Lung (tissue), 12 donors: ENCODE results near the gene PCGF6. TPM values are rescaled to one million over a fixed set of nuclear protein-coding genes. Genes with fewer than 3 reads are reported as not detected.
"Not testable (repeated sequence)": the region's sequence is repeated elsewhere in the genome, so short reads cannot be mapped to it uniquely, and the experiment has no call there.

ENCODE experiments used
- ATAC-seq: fragments of 200-7000 bp; cut with Tn5 transposase; one replicate; pipeline ENCODE4 v1.9.1; 2020; ENCODE audit warnings: moderate number of reproducible peaks; ENCODE audit not compliant: insufficient read depth, low FRiP score
- DNase-seq, 3 donors: peaks; one replicate each; pipeline ENCODE4 v3.0.0-alpha.2; 2013 to 2017
- H3K27ac ChIP-seq, 2 donors: one replicate each; pipeline ENCODE4 v1.5.1; 2013; ENCODE audit warnings: mild to moderate bottlenecking in 2 of 2, moderate library complexity in 2 of 2, control low read depth in 1 of 2, inconsistent platforms in 1 of 2, low read depth in 1 of 2, low read length in 1 of 2
- H3K27me3 ChIP-seq, 3 donors: one replicate each; pipeline ENCODE4 v1.5.1; 2013; ENCODE audit warnings: low read length in 2 of 3; ENCODE audit not compliant: control insufficient read depth in 3 of 3, insufficient read depth in 3 of 3
- H3K36me3 ChIP-seq, 4 donors: one replicate each; pipeline ENCODE4 v1.5.1; 2013; ENCODE audit warnings: low read length in 4 of 4, mild to moderate bottlenecking in 1 of 4, moderate library complexity in 1 of 4; ENCODE audit not compliant: control insufficient read depth in 4 of 4, insufficient read depth in 4 of 4
- H3K4me1 ChIP-seq, 5 donors: one replicate each; pipeline ENCODE4 v1.5.1; 2013; ENCODE audit warnings: low read length in 5 of 5, mild to moderate bottlenecking in 2 of 5, moderate library complexity in 1 of 5; ENCODE audit not compliant: control insufficient read depth in 5 of 5, insufficient read depth in 5 of 5
- H3K4me3 ChIP-seq: one replicate; pipeline ENCODE4 v1.5.1; 2013; ENCODE audit warnings: mild to moderate bottlenecking, control low read depth, moderate library complexity
- H3K9ac ChIP-seq, 2 donors: one replicate each; pipeline ENCODE4 v1.5.1; 2013; ENCODE audit warnings: low read length in 2 of 2, control low read depth in 1 of 2; ENCODE audit not compliant: insufficient read depth in 1 of 2
- H3K9me3 ChIP-seq, 4 donors: one replicate each; pipeline ENCODE4 v1.5.1; 2013; ENCODE audit warnings: low read length in 3 of 4, mild to moderate bottlenecking in 1 of 4, moderate library complexity in 1 of 4; ENCODE audit not compliant: control insufficient read depth in 4 of 4, insufficient read depth in 3 of 4
- WGBS, 2 donors: extraction: QIAGEN DNeasy Blood & Tissue Kit; methylation state at CpG; one replicate each; pipeline ENCODE4 v1.1.7; 2013; 5-methylcytosine and 5-hydroxymethylcytosine counted together
- polyA plus RNA-seq, 2 donors: library from polyadenylated mRNA; stranded (reverse); fragments of 200-250 nt; gene quantifications; one replicate each; pipeline ENCODE4 v1.2.1, GENCODE V29; 2013
- total RNA-seq, 2 donors: library from RNA; depleted of rRNA in 1 of 2; stranded (reverse); fragments of >200 nt in 1 of 2; gene quantifications; one replicate each; pipeline ENCODE4 v1.2.1, GENCODE V29; 2014 to 2021
- TF ChIP-seq, protein P1 (sequence below): IDR thresholded peaks from 2 replicates; pipeline ENCODE4 v1.5.1; 2012; ENCODE audit warnings: mild to moderate bottlenecking; ENCODE audit errors: control extremely low read depth, extremely low read depth
- donor health status: control.
- donor health status: control.
- donor health status: Bipolar disorder and iron deficiency.
- donor health status: healthy.
- donor health status: DM: yes; HTN: yes; CAD: no.

PCGF6 gene
- total and polyA plus RNA-seq, 4 donors = 5.2 to 7.7 (median 6.5) TPM

DNA sequence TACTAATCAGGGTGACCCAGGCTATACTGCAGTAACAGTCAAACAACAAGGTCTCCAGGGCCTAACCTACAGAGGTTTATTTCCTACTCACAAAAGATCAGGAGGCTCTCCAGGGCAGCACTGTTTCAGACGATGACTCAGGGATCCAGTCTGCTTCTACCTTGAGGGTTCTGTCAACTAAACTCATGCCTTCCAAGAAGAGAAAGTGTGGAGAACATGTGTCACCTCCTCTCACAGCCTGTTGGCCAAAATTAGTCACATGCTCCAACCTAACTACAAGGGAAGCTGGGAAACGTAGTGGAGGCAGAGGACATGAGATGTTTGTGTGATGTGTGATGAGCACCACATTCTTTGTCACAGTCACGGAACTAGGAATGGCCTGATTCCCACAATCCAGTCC lies 88.7 kb downstream of the PCGF6 start:
- Histone ChIP-seq H3K4me1 (no peaks in the 10 kb centered on the region), H3K27me3 (peaks cover 0 to 4% (median 0%) of the 10 kb centered on the region in 3 donors), H3K27ac (no peak overlapping the region), H3K9me3 (peaks cover 0 to 2% (median 0%) of the 10 kb centered on the region in 4 donors), H3K4me3 (no peak overlapping the region), H3K9ac (no peak overlapping the region), H3K36me3 (no peaks in the 10 kb centered on the region)
- TF ChIP-seq, protein P1, sequence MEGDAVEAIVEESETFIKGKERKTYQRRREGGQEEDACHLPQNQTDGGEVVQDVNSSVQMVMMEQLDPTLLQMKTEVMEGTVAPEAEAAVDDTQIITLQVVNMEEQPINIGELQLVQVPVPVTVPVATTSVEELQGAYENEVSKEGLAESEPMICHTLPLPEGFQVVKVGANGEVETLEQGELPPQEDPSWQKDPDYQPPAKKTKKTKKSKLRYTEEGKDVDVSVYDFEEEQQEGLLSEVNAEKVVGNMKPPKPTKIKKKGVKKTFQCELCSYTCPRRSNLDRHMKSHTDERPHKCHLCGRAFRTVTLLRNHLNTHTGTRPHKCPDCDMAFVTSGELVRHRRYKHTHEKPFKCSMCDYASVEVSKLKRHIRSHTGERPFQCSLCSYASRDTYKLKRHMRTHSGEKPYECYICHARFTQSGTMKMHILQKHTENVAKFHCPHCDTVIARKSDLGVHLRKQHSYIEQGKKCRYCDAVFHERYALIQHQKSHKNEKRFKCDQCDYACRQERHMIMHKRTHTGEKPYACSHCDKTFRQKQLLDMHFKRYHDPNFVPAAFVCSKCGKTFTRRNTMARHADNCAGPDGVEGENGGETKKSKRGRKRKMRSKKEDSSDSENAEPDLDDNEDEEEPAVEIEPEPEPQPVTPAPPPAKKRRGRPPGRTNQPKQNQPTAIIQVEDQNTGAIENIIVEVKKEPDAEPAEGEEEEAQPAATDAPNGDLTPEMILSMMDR = no peak
- DNase-seq = no peak
- WGBS, 2 donors = 69 to 90% methylated on average over 3 of the region's 3 CpGs
- ATAC-seq = no peak

DNA sequence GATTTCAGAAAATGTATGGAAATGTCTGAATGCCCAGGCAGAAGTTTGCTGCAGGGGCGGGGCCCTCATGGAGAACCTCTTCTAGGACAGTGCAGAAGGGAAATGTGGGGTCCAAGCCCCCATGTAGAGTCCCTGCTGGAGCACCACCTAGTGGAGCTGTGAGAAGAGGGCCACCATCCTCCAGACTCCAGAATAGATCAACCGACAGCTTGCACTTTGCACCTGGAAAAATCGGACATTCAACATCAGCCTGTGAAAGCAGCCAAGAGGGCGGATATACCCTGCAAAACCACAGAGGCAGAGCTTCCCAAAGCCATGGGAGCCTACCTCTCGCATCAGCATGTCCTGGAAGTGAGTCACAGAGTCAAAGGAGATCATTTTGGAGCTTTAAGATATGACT lies 91.0 kb downstream of the PCGF6 start:
- Histone ChIP-seq H3K4me1 (no peaks in the 10 kb centered on the region), H3K27me3 (peaks cover 0 to 4% (median 0%) of the 10 kb centered on the region in 3 donors), H3K27ac (no peak overlapping the region), H3K36me3 (no peaks in the 10 kb centered on the region), H3K9ac (no peak overlapping the region), H3K4me3 (no peak overlapping the region), H3K9me3 (peaks cover 0 to 2% (median 0%) of the 10 kb centered on the region in 4 donors)
- no peak for DNase-seq
- 87 to 89% methylated on average over 5 of the region's 5 CpGs for WGBS, 2 donors
- TF ChIP-seq, protein P1 = no peak
- no peak for ATAC-seq

DNA sequence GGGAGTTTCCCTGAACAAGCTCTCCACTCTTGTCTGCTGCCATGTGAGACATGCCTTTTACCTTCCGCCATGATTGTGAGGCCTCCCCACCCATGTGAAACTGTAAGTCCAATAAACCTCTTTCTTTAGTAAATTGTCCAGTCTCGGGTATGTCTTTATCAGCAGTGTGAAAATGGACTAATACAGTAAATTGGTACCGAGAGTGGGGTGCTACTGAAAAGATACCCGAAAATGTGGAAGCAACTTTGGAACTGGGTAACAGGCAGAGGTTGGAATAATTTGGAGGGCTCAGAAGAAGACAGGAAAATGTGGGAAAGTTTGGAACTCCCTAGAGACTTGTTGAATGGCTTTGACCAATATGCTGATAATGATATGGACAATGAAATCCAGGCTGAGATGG lies 92.0 kb downstream of the PCGF6 start:
- not testable (repeated sequence) for H3K9ac ChIP-seq, H3K4me3 ChIP-seq, H3K27ac ChIP-seq, H3K9me3 ChIP-seq, DNase-seq, H3K36me3 ChIP-seq, H3K4me1 ChIP-seq, ATAC-seq, H3K27me3 ChIP-seq
- 91 to 95% methylated on average over 4 of the region's 4 CpGs for WGBS, 2 donors

DNA sequence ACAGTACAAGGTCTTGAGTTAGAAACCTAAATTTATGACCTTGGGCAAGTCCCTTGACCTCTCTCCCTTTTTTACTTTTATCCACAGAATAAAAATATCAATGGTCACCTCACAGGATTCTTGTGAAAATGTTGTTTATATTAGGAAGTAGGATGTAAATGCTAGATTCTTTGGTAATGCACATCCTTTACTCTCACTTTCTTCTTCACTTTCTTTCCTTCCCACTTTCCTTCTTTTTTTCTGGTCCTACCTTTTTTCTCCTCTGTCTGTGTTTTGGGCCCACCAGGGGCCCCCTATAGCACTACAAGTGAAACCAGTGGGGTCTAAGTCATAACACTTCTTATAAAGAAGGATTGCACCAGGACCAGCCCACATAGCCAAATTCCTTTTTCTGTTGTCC lies 93.1 kb downstream of the PCGF6 start:
- ATAC-seq = no peak

More for the DNA sequence above, 93.1 kb downstream of the PCGF6 start:
- H3K27me3 ChIP-seq = peaks cover 0 to 4% (median 0%) of the 10 kb centered on the region in 3 donors
- H3K36me3 ChIP-seq = no peaks in the 10 kb centered on the region
- DNase-seq = no peak
- no peaks in the 10 kb centered on the region for H3K9me3 ChIP-seq
- no peaks in the 10 kb centered on the region for H3K4me1 ChIP-seq
- no peak overlapping the region for H3K4me3 ChIP-seq
- H3K27ac ChIP-seq = no peak overlapping the region
- H3K9ac ChIP-seq = no peak overlapping the region
- TF ChIP-seq, protein P1 = no peak
